Measurements from ENCODE around the gene SLC52A1.
"Not testable (repeated sequence)": the region's sequence is repeated elsewhere in the genome, so short reads cannot be mapped to it uniquely, and the experiment has no call there.

DNA sequence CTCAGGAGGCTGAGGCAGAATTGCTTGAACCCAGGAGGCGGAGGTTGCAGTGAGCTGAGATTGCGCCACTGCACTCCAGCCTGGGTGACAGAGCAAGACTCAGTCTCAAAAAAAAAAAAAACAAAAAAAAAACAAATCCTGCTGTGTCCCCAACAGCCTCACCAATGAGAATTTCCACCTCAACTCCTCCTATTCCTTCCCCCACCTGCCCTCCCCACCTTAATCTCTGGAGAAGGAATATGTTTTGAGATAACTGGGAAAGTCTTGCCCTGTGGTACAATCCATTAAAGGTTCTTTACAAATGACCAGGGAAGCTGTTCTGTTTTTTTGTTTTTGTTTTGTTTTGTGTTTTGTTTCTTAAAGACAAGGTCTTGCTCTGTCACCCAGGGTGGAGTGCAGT is 5.1 kb downstream of the SLC52A1 start:
- TF ChIP-seq, protein P1, sequence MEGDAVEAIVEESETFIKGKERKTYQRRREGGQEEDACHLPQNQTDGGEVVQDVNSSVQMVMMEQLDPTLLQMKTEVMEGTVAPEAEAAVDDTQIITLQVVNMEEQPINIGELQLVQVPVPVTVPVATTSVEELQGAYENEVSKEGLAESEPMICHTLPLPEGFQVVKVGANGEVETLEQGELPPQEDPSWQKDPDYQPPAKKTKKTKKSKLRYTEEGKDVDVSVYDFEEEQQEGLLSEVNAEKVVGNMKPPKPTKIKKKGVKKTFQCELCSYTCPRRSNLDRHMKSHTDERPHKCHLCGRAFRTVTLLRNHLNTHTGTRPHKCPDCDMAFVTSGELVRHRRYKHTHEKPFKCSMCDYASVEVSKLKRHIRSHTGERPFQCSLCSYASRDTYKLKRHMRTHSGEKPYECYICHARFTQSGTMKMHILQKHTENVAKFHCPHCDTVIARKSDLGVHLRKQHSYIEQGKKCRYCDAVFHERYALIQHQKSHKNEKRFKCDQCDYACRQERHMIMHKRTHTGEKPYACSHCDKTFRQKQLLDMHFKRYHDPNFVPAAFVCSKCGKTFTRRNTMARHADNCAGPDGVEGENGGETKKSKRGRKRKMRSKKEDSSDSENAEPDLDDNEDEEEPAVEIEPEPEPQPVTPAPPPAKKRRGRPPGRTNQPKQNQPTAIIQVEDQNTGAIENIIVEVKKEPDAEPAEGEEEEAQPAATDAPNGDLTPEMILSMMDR (IDR thresholded peaks at IDR 0.05): not testable (repeated sequence)
- not testable (repeated sequence) for TF ChIP-seq POLR2A (IDR thresholded peaks at IDR 0.05); EP300 (IDR thresholded peaks at IDR 0.05; ENCODE audit: low read depth)

Measured in transverse colon (tissue), 3 donors.